Measurements from ENCODE around the gene SMO.

The SMO gene

GRCh38 chr7:129188372-129188891 is at the start of gene SMO:
Gene SMO, plus strand, starts transcription at chr7:129188633. Its CDS starts 519 bp downstream, at chr7:129189152.
- DNase-seq (ENCODE audit: low read depth) = no peak

DNA sequence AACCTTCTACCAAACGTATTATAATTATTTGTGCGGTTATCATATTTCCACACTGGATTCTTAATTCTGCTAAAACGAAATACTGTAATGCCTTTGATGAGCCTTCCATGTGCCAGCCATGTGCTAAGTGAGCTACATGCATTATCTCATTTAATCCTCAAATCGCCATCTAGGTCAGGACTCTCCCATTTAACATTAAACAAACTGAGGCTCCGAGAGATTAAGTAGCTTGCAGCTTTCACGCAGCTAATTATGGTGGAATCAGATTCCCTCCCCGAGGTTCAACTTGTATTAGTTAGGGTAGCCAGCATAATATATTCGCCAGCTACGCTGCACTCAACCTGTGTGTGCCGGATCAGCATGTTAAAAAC is 44.7 kb upstream of the SMO start:
- DNase-seq (ENCODE audit: low read depth) = no peak

DNA sequence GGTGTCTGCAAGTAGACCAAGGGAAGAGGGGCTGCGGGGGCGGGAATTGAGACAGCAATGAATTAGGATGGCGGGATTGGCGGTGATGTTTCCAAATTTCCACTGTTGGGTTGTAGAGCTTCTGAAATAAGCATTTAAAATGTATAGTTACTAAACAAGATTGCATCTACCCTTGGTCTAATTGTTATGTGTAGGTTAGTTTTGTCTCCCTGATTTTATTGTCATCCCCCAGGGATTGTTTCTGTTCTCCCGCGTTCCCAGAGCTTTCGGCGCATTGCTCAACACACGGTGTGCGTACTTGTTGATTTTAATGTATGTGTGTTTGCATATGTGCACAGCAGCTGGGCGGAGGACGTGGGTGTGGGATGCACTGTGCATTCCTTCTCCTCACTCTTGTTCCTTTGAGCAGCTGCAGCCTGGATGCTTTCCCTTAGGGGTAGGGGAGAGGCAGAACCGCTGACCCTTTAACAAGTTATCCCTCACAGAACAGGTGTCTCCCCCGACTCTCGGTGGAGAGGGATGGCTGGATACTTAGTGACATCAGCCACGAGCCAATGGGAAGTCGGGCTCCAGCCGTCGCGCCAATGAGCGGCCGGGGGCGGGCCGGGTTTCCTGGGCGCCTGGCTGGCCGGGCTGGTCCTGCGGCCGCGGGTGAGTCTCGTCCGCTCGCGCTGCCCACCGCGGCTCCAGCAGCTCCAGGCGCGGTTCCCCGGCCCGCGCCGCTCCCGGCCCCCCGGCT is 44.2 kb upstream of the SMO start, which contains the start of gene TSPAN33:
TSPAN33 (plus strand) TSS at position 613 of the 739 bp plus-strand sequence. CDS start 274 bp downstream, outside the sequence.
- peak; percentile 41 for DNase-seq (ENCODE audit: low read depth)

DNA sequence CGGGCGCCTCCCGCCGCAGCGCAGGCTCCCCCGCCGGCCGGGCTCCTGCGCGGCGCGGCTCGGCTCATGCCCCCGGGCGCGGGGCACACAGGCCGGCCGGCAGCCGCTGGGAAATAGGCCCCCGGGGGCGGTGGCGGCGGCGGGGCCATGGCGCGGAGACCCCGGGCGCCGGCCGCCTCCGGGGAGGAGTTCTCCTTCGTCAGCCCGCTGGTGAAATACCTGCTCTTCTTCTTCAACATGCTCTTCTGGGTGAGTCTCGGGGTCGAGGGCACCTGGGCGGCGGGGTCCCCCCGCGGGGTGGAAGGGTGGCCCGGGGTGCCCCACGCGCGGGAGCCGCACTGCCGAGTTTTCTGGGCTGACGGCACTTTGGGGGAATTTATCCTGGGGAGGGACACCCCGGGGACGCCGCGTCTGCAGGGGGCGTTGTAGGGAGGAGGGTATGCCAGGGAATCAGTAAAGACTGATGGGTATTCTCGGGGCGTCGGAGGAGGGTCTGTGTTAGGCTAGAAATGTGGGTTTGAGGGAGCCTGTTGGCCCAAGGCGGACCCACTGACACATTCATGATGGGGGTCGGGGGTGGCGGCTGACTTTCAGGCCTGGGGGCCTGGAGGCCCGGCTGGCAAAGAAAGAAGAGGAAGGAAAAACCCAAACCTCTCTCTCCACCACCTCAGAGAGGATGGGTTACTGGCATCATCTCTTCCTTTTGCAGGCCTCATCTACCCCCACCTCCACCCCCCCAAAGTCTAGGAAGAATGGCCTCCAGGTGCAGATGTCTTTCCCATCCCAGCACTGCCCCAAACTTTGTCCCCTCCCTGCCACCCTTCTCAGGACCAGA is 43.4 kb upstream of the SMO start:
- no peak for DNase-seq (ENCODE audit: low read depth)

GRCh38 chr7:129146237-129146979 is 42.0 kb upstream of the SMO start:
- DNase-seq (ENCODE audit: low read depth) = no peak

DNA sequence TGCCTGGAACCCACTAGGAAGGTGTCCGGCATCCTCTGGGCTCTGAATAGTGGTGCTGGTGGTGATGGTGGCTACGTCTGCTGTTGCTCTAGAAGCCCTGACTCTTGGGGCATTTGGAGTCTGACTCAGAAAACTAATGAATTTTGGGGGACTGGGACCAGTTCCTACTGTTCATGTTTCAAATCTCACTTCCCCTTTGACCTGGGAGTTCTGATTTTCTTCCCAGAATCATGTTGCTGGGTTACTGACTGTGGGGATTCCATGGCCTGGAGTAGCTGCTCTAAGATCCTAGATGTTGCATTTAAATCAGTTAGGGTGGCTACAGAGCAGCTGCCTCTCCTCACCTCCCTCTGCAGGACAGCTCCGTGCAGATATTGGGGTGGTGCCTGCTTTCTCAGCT is 40.7 kb upstream of the SMO start:
- DNase-seq (ENCODE audit: low read depth) = no peak

GRCh38 chr7:129149511-129149910 is 38.9 kb upstream of the SMO start:
- no peak for DNase-seq (ENCODE audit: low read depth)

DNA sequence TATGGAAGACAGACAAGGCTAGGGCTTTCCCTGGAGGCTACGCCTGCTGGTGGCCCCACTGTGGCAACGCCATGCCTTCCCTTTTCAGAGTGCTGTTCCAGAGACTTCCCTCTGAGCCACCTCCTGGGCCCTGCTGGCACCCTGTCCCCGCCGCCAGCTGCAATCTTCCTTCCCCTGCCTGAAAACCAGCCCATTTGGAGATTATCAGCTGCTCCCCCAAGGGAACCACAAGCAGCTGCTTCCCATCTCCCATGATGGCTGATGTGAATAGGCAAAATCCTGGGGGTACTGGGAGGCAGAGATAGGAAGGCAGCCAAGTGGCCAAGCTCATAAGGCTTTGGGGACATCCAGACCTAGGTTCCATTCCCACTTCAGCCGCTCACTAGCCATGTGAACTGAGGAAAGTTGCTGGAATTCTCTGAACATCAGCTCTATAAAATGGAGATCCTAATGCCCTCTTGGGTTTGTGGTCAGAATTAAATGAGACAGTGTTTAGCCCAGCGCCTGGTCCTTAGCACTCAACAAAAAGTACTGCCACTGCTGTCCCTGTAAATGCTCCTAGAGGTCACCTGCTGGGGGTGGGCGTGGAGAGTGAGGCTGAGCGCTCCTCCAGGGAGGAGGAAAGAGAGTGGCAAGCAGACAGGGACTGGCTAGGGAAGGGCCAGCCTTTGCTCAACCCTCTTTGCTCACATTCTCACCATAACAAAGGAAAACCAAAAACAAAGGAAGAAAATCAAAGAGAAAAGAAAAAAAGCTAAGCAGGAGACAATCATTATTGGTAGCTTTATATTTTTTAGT is 38.0 kb upstream of the SMO start:
- no peak for DNase-seq (ENCODE audit: low read depth)

DNA sequence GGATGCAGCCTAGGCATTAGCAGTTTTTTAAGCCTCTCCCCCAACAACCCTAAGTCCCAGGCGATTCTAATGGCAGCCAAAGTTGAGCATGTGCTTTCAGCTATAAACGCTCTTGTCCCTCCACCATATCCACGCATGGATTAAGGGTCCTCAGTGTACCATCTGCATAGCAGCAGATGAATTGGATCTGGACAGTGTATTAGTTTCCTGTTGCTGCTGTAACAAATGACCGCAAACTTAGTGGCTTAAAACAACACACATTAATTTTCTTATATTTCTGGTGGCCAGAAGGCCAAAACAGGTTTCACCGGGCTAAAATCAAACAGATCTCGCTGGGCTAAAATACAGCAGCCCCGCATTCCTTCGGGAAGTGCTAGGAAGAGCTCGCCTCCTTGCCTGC is 30.8 kb upstream of the SMO start:
- DNase-seq (ENCODE audit: low read depth) = no peak

- no peak for DNase-seq (ENCODE audit: low read depth)
Observed at GRCh38 chr7:129159539-129159938, 28.9 kb upstream of the SMO start.

GRCh38 chr7:129160161-129160905 is 28.1 kb upstream of the SMO start:
- no peak for DNase-seq (ENCODE audit: low read depth)

DNA sequence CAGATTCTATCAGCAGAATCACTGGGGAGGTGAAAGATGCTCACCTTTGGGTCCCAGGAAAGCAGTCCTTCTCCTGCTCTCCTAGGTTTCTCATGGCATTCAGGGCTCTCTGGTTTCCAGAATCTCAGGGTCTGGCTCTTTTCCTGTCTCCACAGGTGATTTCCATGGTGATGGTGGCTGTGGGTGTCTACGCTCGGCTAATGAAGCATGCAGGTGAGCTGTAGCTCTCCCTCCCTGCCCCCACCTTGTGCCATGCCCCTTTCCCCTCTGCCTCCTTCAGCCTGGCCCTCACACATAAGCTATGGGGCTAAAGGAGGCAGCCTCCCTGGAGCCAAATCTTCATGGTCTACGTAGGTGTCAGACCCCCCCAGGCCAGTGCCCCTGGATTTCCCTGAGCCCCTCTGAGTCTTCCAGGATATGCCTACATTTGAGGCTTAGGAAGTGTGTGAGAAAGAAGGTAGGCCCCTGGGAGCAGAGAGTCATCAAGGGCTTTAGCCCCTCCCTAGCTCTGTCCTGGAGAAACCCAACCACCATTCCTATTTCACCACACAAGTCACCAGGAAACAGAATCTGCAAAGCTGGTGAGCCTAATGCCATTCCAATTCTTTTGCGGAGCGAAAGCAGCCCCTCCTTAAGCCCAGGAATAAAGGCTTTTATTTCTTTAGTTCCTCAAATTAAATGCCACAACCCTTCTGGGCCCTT is 26.8 kb upstream of the SMO start:
- DNase-seq (ENCODE audit: low read depth) = no peak

- DNase-seq (ENCODE audit: low read depth) = no peak
Observed at GRCh38 chr7:129162732-129163131, 25.7 kb upstream of the SMO start.

GRCh38 chr7:129163875-129164544 is 24.4 kb upstream of the SMO start:
- DNase-seq (ENCODE audit: low read depth) = no peak

DNA sequence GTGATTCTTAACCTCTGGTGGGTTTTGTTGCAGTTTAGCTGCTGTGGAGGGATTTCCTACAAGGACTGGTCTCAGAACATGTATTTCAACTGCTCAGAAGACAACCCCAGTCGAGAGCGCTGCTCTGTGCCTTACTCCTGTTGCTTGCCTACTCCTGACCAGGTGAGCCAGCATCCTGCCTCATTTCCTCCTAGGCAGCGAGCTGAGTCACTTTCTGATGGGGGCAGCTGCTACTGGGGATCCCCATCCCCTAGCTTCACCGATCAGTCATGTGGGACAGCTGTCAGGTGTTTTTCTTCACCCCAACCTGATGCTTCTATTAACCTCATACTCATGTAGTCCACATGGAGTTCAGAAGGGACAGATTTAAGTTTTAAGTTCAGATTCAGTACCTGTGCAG is 21.7 kb upstream of the SMO start:
- no peak for DNase-seq (ENCODE audit: low read depth)

DNA sequence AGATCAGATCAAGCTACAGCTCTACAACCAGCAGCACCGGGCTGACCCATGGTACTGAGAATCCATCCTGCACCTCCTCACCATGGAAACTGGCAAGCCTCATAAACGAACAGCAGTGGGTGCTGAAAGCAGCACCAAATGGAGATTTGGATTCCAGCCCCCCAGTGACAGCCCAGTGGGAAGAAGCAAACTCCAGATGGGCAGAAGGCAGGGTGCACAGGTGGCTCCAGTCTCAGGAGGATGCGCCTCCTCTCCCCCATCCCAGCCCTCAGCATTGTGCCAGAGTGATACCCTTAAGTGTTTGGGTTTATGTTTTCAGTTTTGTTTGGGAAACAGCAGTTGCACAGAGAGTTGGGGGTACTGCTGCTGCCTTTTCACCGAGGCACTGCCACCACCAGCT is 20.6 kb upstream of the SMO start:
- no peak for DNase-seq (ENCODE audit: low read depth)

DNA sequence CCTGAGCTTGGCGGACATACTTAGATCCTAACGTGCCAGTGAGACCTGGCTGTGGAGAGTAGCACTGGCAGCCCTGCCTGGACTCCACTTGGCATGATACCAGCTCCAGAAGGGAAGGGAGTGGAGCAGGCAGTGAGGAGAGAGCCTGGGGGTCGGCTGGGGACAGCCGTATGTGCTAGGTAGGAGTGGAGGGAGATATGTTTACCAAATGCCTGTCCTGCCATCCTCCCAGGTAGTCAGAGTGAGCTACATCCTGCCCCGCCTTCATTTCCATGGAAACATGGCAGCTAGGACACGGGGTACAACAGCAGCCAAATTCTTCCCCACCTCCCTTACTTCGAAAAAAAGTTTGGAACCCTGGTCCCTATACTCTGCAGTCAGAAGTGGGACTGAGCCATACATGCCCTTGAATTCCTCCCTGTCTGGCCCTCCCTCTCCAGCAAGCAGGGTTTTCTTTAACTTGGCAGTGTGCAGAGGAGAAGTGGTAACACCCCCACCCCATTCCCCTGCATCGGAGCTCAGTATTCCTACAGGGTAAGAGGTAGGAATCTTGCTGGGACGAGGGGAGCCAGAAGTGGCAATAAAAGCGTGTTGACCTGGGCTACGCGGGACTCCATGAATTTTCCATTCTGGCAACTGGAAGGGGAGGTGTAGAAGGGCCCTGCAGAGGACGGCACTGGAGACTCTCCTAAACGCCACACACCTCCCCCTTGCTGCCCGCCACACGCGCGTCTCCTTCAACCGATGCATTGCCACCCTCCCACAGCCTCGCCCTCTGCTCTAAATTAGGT is 20.0 kb upstream of the SMO start:
- no peak for DNase-seq (ENCODE audit: low read depth)

- DNase-seq (ENCODE audit: low read depth) = peak; percentile 12
Observed at GRCh38 chr7:129169171-129169671, 19.2 kb upstream of the SMO start.

Data from stimulated activated CD8-positive, alpha-beta memory T cell treated with anti-CD3 and anti-CD28 coated beads, Interleukin-12 subunit alpha, Interleukin-12 subunit beta, amount 100 ng/mL, for 1 hour (primary cell).